T-helper 2 cell treated with Interferon-gamma antibody and Interleukin-4, amounts not matched to agents 5 μg/mL and 100 μg/mL, for 36 hours (primary cell): Measurements from ENCODE around the gene ADGRL3.

ENCODE experiments used
- DNase-seq: peaks from one replicate; pipeline ENCODE4 v3.0.0; 2021; ENCODE audit warnings: low spot score
- H3K27ac Mint-ChIP-seq: one replicate; pipeline ENCODE4 v1.8.0; 2021; ENCODE audit warnings: mild to moderate bottlenecking, mixed read lengths
- H3K27me3 Mint-ChIP-seq: one replicate; pipeline ENCODE4 v1.8.0; 2021; ENCODE audit warnings: low read depth, mixed read lengths
- H3K36me3 Mint-ChIP-seq: one replicate; pipeline ENCODE4 v1.8.0; 2021; ENCODE audit warnings: low read depth, mixed read lengths
- H3K4me1 Mint-ChIP-seq: one replicate; pipeline ENCODE4 v1.8.0; 2021; ENCODE audit warnings: low read depth, mixed read lengths
- H3K4me3 Mint-ChIP-seq: one replicate; pipeline ENCODE4 v1.8.0; 2022; ENCODE audit warnings: mild to moderate bottlenecking, moderate library complexity, mixed read lengths
- H3K9me3 Mint-ChIP-seq: one replicate; pipeline ENCODE4 v1.8.0; 2021; ENCODE audit warnings: mixed read lengths

Gene ADGRL3

GRCh38 chr4:61579786-61580185 is 379.7 kb downstream of the ADGRL3 start:
- Mint-ChIP-seq H3K4me3 (no peak overlapping the region), H3K4me1 (no peaks in the 10 kb centered on the region), H3K27ac (no peak overlapping the region), H3K27me3 (no peaks in the 10 kb centered on the region), H3K9me3 (peaks cover 35% of the 10 kb centered on the region), H3K36me3 (no peaks in the 10 kb centered on the region)
- no peak for DNase-seq

- H3K27ac Mint-ChIP-seq = no peak overlapping the region
- peaks cover 35% of the 10 kb centered on the region for H3K9me3 Mint-ChIP-seq
- H3K4me1 Mint-ChIP-seq = no peaks in the 10 kb centered on the region
- no peak overlapping the region for H3K4me3 Mint-ChIP-seq
- no peak for DNase-seq
- no peaks in the 10 kb centered on the region for H3K27me3 Mint-ChIP-seq
- H3K36me3 Mint-ChIP-seq = no peaks in the 10 kb centered on the region
Measured at GRCh38 chr4:61580721-61581377, 380.7 kb downstream of the ADGRL3 start.

- Mint-ChIP-seq H3K9me3 (peaks cover 26% of the 10 kb centered on the region), H3K36me3 (no peaks in the 10 kb centered on the region), H3K27me3 (no peaks in the 10 kb centered on the region), H3K4me3 (no peak overlapping the region), H3K27ac (no peak overlapping the region), H3K4me1 (no peaks in the 10 kb centered on the region)
- DNase-seq = no peak
Measured at GRCh38 chr4:61583696-61584095, 383.6 kb downstream of the ADGRL3 start.

DNA sequence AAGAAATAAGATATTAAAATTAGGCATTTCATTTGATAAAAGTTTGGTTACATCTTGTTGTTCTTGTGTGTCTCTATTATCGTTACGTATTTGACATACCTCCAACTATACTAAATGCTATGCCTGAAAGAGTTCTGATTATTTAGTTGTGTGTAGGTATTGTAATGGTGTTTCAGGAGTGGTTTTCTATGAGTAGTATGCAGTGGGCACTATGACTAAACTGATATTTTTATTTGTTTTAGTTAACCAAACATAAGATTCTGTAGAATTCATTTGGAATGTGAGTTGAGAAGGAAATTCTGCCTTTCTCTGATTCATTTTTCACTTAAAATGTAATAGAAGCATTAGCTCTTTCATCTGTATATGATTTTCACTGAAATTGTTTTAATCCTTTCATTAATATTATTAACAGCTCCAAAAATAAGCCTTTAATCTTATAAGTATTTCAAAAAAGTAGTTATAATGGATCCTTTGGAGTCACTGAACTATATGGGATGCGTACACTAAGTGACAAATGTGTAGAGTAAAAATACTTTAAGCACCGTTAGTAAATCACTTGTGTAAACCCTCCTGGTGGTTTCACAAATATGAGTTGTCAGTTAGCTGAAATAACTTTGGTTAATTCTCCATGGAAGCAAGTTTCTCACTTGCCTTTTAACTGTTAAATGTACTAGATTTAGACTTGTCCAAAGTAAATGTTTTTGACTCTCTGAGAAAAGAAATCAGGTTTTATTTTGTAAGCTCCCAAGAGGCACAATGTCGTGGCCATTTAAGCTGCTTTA is 388.7 kb downstream of the ADGRL3 start:
- Mint-ChIP-seq H3K4me1 (no peaks in the 10 kb centered on the region), H3K4me3 (no peak overlapping the region), H3K36me3 (no peaks in the 10 kb centered on the region), H3K9me3 (peaks cover 9% of the 10 kb centered on the region), H3K27me3 (no peaks in the 10 kb centered on the region), H3K27ac (no peak overlapping the region)
- DNase-seq = no peak

- Mint-ChIP-seq H3K4me1 (no peaks in the 10 kb centered on the region), H3K27me3 (no peaks in the 10 kb centered on the region), H3K9me3 (peaks cover 20% of the 10 kb centered on the region), H3K27ac (no peak overlapping the region), H3K4me3 (no peak overlapping the region), H3K36me3 (no peaks in the 10 kb centered on the region)
- DNase-seq = no peak
Measured at GRCh38 chr4:61590881-61591280, 390.8 kb downstream of the ADGRL3 start.

- Mint-ChIP-seq H3K9me3 (peaks cover 31% of the 10 kb centered on the region), H3K4me3 (no peak overlapping the region), H3K36me3 (no peaks in the 10 kb centered on the region), H3K27ac (no peak overlapping the region), H3K4me1 (no peaks in the 10 kb centered on the region), H3K27me3 (no peaks in the 10 kb centered on the region)
- no peak for DNase-seq
Measured at GRCh38 chr4:61596606-61597340, 396.6 kb downstream of the ADGRL3 start.

- no peak for DNase-seq
- Mint-ChIP-seq H3K4me1 (no peaks in the 10 kb centered on the region), H3K36me3 (no peaks in the 10 kb centered on the region), H3K27me3 (no peaks in the 10 kb centered on the region), H3K4me3 (no peak overlapping the region), H3K9me3 (peaks cover 13% of the 10 kb centered on the region), H3K27ac (no peak overlapping the region)
Measured at GRCh38 chr4:61603086-61603485, 403.0 kb downstream of the ADGRL3 start.

GRCh38 chr4:61604054-61604453 is 403.9 kb downstream of the ADGRL3 start:
- Mint-ChIP-seq H3K4me1 (no peaks in the 10 kb centered on the region), H3K27ac (no peak overlapping the region), H3K9me3 (peaks cover 19% of the 10 kb centered on the region), H3K36me3 (no peaks in the 10 kb centered on the region), H3K27me3 (no peaks in the 10 kb centered on the region), H3K4me3 (no peak overlapping the region)
- no peak for DNase-seq

DNA sequence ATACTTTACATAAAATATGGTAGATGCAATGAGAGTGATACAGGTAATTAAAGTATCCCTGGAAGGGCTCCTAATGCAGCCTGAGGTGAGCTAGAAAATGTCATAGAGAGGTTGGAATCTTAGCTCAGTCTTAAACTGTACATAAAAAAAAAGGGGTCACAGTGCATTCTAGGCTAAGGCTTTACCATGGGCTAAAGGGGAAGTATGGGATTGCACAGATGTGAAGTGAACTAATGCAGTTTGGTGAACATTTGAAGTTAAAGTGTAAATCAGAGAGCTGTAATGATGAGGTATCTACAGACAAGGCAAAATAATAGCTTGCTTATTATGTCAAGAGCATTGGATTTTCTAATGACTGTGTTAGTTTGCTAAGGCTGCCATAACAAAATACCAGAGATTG is 405.9 kb downstream of the ADGRL3 start:
- H3K27me3 Mint-ChIP-seq = no peaks in the 10 kb centered on the region
- DNase-seq = no peak
- H3K4me3 Mint-ChIP-seq = no peak overlapping the region

DNA sequence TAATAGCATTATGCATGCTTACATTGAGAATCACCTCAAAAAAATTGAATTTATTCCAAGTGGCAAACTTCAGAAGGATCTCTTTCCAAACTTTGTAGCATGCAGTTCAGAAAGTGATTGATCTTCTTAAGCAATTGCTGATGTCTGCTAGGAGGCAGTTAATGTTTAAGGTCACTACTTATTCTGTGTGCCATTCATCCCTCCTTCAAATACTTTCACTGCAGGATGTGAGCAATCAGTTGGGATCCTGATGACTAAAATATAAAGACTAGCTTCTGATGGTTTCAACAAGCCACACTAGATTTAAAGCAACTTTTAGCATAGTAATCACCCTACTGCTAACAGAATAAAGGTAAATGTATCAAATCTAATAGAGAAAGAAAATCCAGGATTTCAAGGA is 414.1 kb downstream of the ADGRL3 start:
- Mint-ChIP-seq H3K36me3 (no peaks in the 10 kb centered on the region), H3K4me3 (no peak overlapping the region), H3K27me3 (no peaks in the 10 kb centered on the region), H3K4me1 (no peaks in the 10 kb centered on the region), H3K27ac (no peak overlapping the region), H3K9me3 (peaks cover 16% of the 10 kb centered on the region)
- DNase-seq = no peak

More for the DNA sequence above, 405.9 kb downstream of the ADGRL3 start:
- Mint-ChIP-seq H3K27ac (no peak overlapping the region), H3K4me1 (no peaks in the 10 kb centered on the region), H3K36me3 (no peaks in the 10 kb centered on the region), H3K9me3 (peaks cover 20% of the 10 kb centered on the region)

GRCh38 chr4:61619528-61619927 is 419.4 kb downstream of the ADGRL3 start:
- no peaks in the 10 kb centered on the region for H3K36me3 Mint-ChIP-seq
- no peak overlapping the region for H3K27ac Mint-ChIP-seq
- H3K4me3 Mint-ChIP-seq = no peak overlapping the region
- H3K9me3 Mint-ChIP-seq = peaks cover 25% of the 10 kb centered on the region
- H3K27me3 Mint-ChIP-seq = no peaks in the 10 kb centered on the region
- H3K4me1 Mint-ChIP-seq = no peaks in the 10 kb centered on the region
- no peak for DNase-seq

- Mint-ChIP-seq H3K9me3 (peaks cover 12% of the 10 kb centered on the region), H3K27me3 (no peaks in the 10 kb centered on the region), H3K27ac (no peak overlapping the region), H3K4me3 (no peak overlapping the region), H3K36me3 (no peaks in the 10 kb centered on the region), H3K4me1 (no peaks in the 10 kb centered on the region)
- DNase-seq = no peak
Measured at GRCh38 chr4:61628282-61628681, 428.2 kb downstream of the ADGRL3 start.

DNA sequence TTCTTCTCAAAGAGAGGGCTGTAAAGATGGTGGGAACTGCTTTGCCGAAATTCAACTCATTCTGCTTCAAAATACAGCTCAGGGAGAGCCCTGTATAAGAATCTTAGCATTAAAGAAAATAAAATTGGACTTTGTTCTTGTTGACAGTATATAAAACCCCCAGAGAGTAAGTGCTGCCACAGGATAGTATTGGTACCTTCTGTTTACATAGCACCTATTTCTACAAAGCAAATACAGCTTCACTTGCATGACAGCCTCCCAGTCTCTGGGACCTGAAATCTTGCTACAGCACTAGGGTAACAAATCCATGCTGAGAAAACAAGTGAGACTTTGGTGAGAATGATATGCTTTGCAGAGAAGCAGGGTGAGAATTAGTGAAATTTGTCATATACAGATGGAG is 428.6 kb downstream of the ADGRL3 start:
- no peak for DNase-seq
- Mint-ChIP-seq H3K9me3 (peaks cover 8% of the 10 kb centered on the region), H3K4me3 (no peak overlapping the region), H3K27me3 (no peaks in the 10 kb centered on the region), H3K27ac (no peak overlapping the region), H3K4me1 (no peaks in the 10 kb centered on the region), H3K36me3 (no peaks in the 10 kb centered on the region)

GRCh38 chr4:61630548-61630947 is 430.4 kb downstream of the ADGRL3 start:
- no peak overlapping the region for H3K27ac Mint-ChIP-seq
- H3K36me3 Mint-ChIP-seq = no peaks in the 10 kb centered on the region
- H3K4me1 Mint-ChIP-seq = no peaks in the 10 kb centered on the region
- no peak for DNase-seq
- H3K27me3 Mint-ChIP-seq = no peaks in the 10 kb centered on the region
- peaks cover 3% of the 10 kb centered on the region for H3K9me3 Mint-ChIP-seq
- no peak overlapping the region for H3K4me3 Mint-ChIP-seq
